ENCODE results near the gene BDH1.
"Not testable (repeated sequence)": the region's sequence is repeated elsewhere in the genome, so short reads cannot be mapped to it uniquely, and the experiment has no call there.

The BDH1 gene

GRCh38 chr3:197520311-197521276 lies 35.2 kb downstream of the BDH1 start:
- DNase-seq: no peak

- no peak for DNase-seq
Measured at GRCh38 chr3:197519801-197520211, 36.0 kb downstream of the BDH1 start.

GRCh38 chr3:197518881-197519421 lies 36.8 kb downstream of the BDH1 start:
- DNase-seq: peak in 1 of 4 experiments; percentile 12

GRCh38 chr3:197517922-197518683 lies 37.7 kb downstream of the BDH1 start:
- DNase-seq: not testable (repeated sequence)

- DNase-seq: peak in 1 of 4 experiments; percentile 32
Measured at GRCh38 chr3:197516890-197517606, 38.7 kb downstream of the BDH1 start.

GRCh38 chr3:197516517-197516889 lies 39.3 kb downstream of the BDH1 start:
- DNase-seq: no peak

GRCh38 chr3:197514786-197515355 lies 40.9 kb downstream of the BDH1 start:
- DNase-seq: no peak

GRCh38 chr3:197513953-197514785 lies 41.6 kb downstream of the BDH1 start:
- DNase-seq: no peak

- no peak for DNase-seq
Measured at GRCh38 chr3:197512691-197513571, 42.8 kb downstream of the BDH1 start.

- no peak for DNase-seq
Measured at GRCh38 chr3:197511853-197512635, 43.7 kb downstream of the BDH1 start.

- no peak for DNase-seq
Measured at GRCh38 chr3:197511130-197511529, 44.6 kb downstream of the BDH1 start.

- DNase-seq: no peak
Measured at GRCh38 chr3:197510642-197511018, 45.1 kb downstream of the BDH1 start.

- DNase-seq: no peak
Measured at GRCh38 chr3:197508924-197509775, 46.6 kb downstream of the BDH1 start.

GRCh38 chr3:197508461-197508860 lies 47.3 kb downstream of the BDH1 start:
- no peak for DNase-seq

GRCh38 chr3:197508051-197508451 lies 47.7 kb downstream of the BDH1 start:
- DNase-seq: no peak

GRCh38 chr3:197507541-197507940 lies 48.2 kb downstream of the BDH1 start:
- DNase-seq: no peak

GRCh38 chr3:197507081-197507480 lies 48.7 kb downstream of the BDH1 start:
- DNase-seq: no peak

- DNase-seq: no peak
Measured at GRCh38 chr3:197505796-197506548, 49.8 kb downstream of the BDH1 start.
